ENCODE results near the gene KLHL36.

The KLHL36 gene

GRCh38 chr16:84609563-84610177, 38.6 kb upstream of the KLHL36 start:
- Histone ChIP-seq H3K9me3 (ENCODE audit: low read length) (peaks cover 12% of the 10 kb centered on the region), H3K4me3 (ENCODE audit: low read length) (no peak overlapping the region), H3K27me3 (ENCODE audit: insufficient read depth, low read length) (no peaks in the 10 kb centered on the region), H3K4me1 (ENCODE audit: insufficient read depth, low read length) (peaks cover 10% of the 10 kb centered on the region), H3K36me3 (ENCODE audit: insufficient read depth, low read length) (peaks cover 2% of the 10 kb centered on the region), H2AFZ (ENCODE audit: low read depth, low read length) (no peak overlapping the region)

- Histone ChIP-seq H3K4me1 (ENCODE audit: insufficient read depth, low read length) (peaks cover 9% of the 10 kb centered on the region), H2AFZ (ENCODE audit: low read depth, low read length) (no peak overlapping the region), H3K9me3 (ENCODE audit: low read length) (peaks cover 11% of the 10 kb centered on the region), H3K4me3 (ENCODE audit: low read length) (no peak overlapping the region), H3K36me3 (ENCODE audit: insufficient read depth, low read length) (peaks cover 2% of the 10 kb centered on the region), H3K27me3 (ENCODE audit: insufficient read depth, low read length) (no peaks in the 10 kb centered on the region)
Observed at GRCh38 chr16:84610376-84610775, 37.9 kb upstream of the KLHL36 start.

- H3K9me3 ChIP-seq (ENCODE audit: low read length), result peaks cover 6% of the 10 kb centered on the region
- peaks cover 14% of the 10 kb centered on the region for H3K4me1 ChIP-seq (ENCODE audit: insufficient read depth, low read length)
- no peak overlapping the region for H3K4me3 ChIP-seq (ENCODE audit: low read length)
- H3K27me3 ChIP-seq (ENCODE audit: insufficient read depth, low read length), result no peaks in the 10 kb centered on the region
- peaks cover 2% of the 10 kb centered on the region for H3K36me3 ChIP-seq (ENCODE audit: insufficient read depth, low read length)
- no peak overlapping the region for H2AFZ ChIP-seq (ENCODE audit: low read depth, low read length)
Observed at GRCh38 chr16:84611041-84611440, 37.3 kb upstream of the KLHL36 start.

GRCh38 chr16:84612686-84613085, 35.6 kb upstream of the KLHL36 start:
- peaks cover 24% of the 10 kb centered on the region for H3K4me1 ChIP-seq (ENCODE audit: insufficient read depth, low read length)
- no peak overlapping the region for H3K4me3 ChIP-seq (ENCODE audit: low read length)
- no peaks in the 10 kb centered on the region for H3K27me3 ChIP-seq (ENCODE audit: insufficient read depth, low read length)
- H3K36me3 ChIP-seq (ENCODE audit: insufficient read depth, low read length), result no peaks in the 10 kb centered on the region
- no peaks in the 10 kb centered on the region for H3K9me3 ChIP-seq (ENCODE audit: low read length)
- H2AFZ ChIP-seq (ENCODE audit: low read depth, low read length), result no peak overlapping the region

GRCh38 chr16:84613408-84614072, 34.8 kb upstream of the KLHL36 start:
- H3K9me3 ChIP-seq (ENCODE audit: low read length), result no peaks in the 10 kb centered on the region
- no peak overlapping the region for H2AFZ ChIP-seq (ENCODE audit: low read depth, low read length)
- H3K4me3 ChIP-seq (ENCODE audit: low read length), result no peak overlapping the region
- peaks cover 25% of the 10 kb centered on the region for H3K4me1 ChIP-seq (ENCODE audit: insufficient read depth, low read length)
- H3K27me3 ChIP-seq (ENCODE audit: insufficient read depth, low read length), result no peaks in the 10 kb centered on the region
- no peaks in the 10 kb centered on the region for H3K36me3 ChIP-seq (ENCODE audit: insufficient read depth, low read length)

- Histone ChIP-seq H3K4me1 (ENCODE audit: insufficient read depth, low read length) (peaks cover 30% of the 10 kb centered on the region), H3K4me3 (ENCODE audit: low read length) (no peak overlapping the region), H2AFZ (ENCODE audit: low read depth, low read length) (no peak overlapping the region), H3K36me3 (ENCODE audit: insufficient read depth, low read length) (no peaks in the 10 kb centered on the region), H3K9me3 (ENCODE audit: low read length) (no peaks in the 10 kb centered on the region), H3K27me3 (ENCODE audit: insufficient read depth, low read length) (no peaks in the 10 kb centered on the region)
Observed at GRCh38 chr16:84614073-84614459, 34.2 kb upstream of the KLHL36 start.

- Histone ChIP-seq H3K4me3 (ENCODE audit: low read length) (no peak overlapping the region), H3K36me3 (ENCODE audit: insufficient read depth, low read length) (no peaks in the 10 kb centered on the region), H2AFZ (ENCODE audit: low read depth, low read length) (no peak overlapping the region), H3K27me3 (ENCODE audit: insufficient read depth, low read length) (no peaks in the 10 kb centered on the region), H3K4me1 (ENCODE audit: insufficient read depth, low read length) (peaks cover 30% of the 10 kb centered on the region), H3K9me3 (ENCODE audit: low read length) (no peaks in the 10 kb centered on the region)
Observed at GRCh38 chr16:84614623-84614967, 33.7 kb upstream of the KLHL36 start.

- no peaks in the 10 kb centered on the region for H3K9me3 ChIP-seq (ENCODE audit: low read length)
- H3K4me1 ChIP-seq (ENCODE audit: insufficient read depth, low read length), result peaks cover 30% of the 10 kb centered on the region
- H3K4me3 ChIP-seq (ENCODE audit: low read length), result peak overlapping the region; percentile 93
- H3K27me3 ChIP-seq (ENCODE audit: insufficient read depth, low read length), result no peaks in the 10 kb centered on the region
- no peaks in the 10 kb centered on the region for H3K36me3 ChIP-seq (ENCODE audit: insufficient read depth, low read length)
- H2AFZ ChIP-seq (ENCODE audit: low read depth, low read length), result no peak overlapping the region
Observed at GRCh38 chr16:84614968-84615813, 33.1 kb upstream of the KLHL36 start.

GRCh38 chr16:84616515-84616914, 31.8 kb upstream of the KLHL36 start:
- H2AFZ ChIP-seq (ENCODE audit: low read depth, low read length), result no peak overlapping the region
- H3K4me1 ChIP-seq (ENCODE audit: insufficient read depth, low read length), result peaks cover 30% of the 10 kb centered on the region
- no peaks in the 10 kb centered on the region for H3K36me3 ChIP-seq (ENCODE audit: insufficient read depth, low read length)
- peak overlapping the region; percentile 93 for H3K4me3 ChIP-seq (ENCODE audit: low read length)
- no peaks in the 10 kb centered on the region for H3K9me3 ChIP-seq (ENCODE audit: low read length)
- H3K27me3 ChIP-seq (ENCODE audit: insufficient read depth, low read length), result no peaks in the 10 kb centered on the region

- peaks cover 30% of the 10 kb centered on the region for H3K4me1 ChIP-seq (ENCODE audit: insufficient read depth, low read length)
- H3K27me3 ChIP-seq (ENCODE audit: insufficient read depth, low read length), result no peaks in the 10 kb centered on the region
- no peaks in the 10 kb centered on the region for H3K36me3 ChIP-seq (ENCODE audit: insufficient read depth, low read length)
- H3K9me3 ChIP-seq (ENCODE audit: low read length), result no peaks in the 10 kb centered on the region
- no peak overlapping the region for H2AFZ ChIP-seq (ENCODE audit: low read depth, low read length)
- H3K4me3 ChIP-seq (ENCODE audit: low read length), result peak overlapping the region; percentile 93
Observed at GRCh38 chr16:84617041-84617790, 31.1 kb upstream of the KLHL36 start.

GRCh38 chr16:84617791-84618580, 30.3 kb upstream of the KLHL36 start, which contains the start of gene COTL1:
Gene COTL1, minus strand, starts transcription at chr16:84618078. Its CDS starts 164 bp downstream, at chr16:84617914.
- Histone ChIP-seq H2AFZ (ENCODE audit: low read depth, low read length) (no peak within 1 kb of the TSS), H3K9me3 (ENCODE audit: low read length) (no peaks in the 10 kb centered on the region), H3K4me1 (ENCODE audit: insufficient read depth, low read length) (peaks cover 30% of the 10 kb centered on the region), H3K36me3 (ENCODE audit: insufficient read depth, low read length) (no peaks in the 10 kb centered on the region), H3K4me3 (ENCODE audit: low read length) (peak within 1 kb of the TSS; percentile 93), H3K27me3 (ENCODE audit: insufficient read depth, low read length) (no peaks in the 10 kb centered on the region)
